ENCODE results near the gene KRT16.
"Not testable (repeated sequence)": the region's sequence is repeated elsewhere in the genome, so short reads cannot be mapped to it uniquely, and the experiment has no call there.

KRT16 gene

GRCh38 chr17:41615454-41615853 is 2.9 kb upstream of the KRT16 start:
- no peaks in the 10 kb centered on the region for H3K36me3 ChIP-seq (replicated peaks; ENCODE audit: insufficient read depth, low read length)
- no peak for TF ChIP-seq EZH2phosphoT487 (IDR thresholded peaks at IDR 0.05; ENCODE audit: low read length)
- no peak for TF ChIP-seq EZH2 (optimal IDR thresholded peaks at IDR 0.05; ENCODE audit: low read depth, low read length)
- no peak for TF ChIP-seq CTCF (IDR thresholded peaks at IDR 0.05; ENCODE audit: low read length)
- H3K27me3 ChIP-seq (replicated peaks; ENCODE audit: insufficient read depth, low read length) = peaks cover 51% of the 10 kb centered on the region
- H3K4me3 ChIP-seq (ENCODE audit: low read length) = no peak overlapping the region
- H3K9me3 ChIP-seq (replicated peaks; ENCODE audit: insufficient read depth, low read length) = no peaks in the 10 kb centered on the region
- DNase-seq = no peak
- no peak overlapping the region for H2AFZ ChIP-seq (ENCODE audit: low read length)
- H4K20me1 ChIP-seq (ENCODE audit: insufficient read depth, low read length) = no peaks in the 10 kb centered on the region
- H3K79me2 ChIP-seq (ENCODE audit: low read length) = no peaks in the 10 kb centered on the region
- H3F3A ChIP-seq (ENCODE audit: insufficient read depth, low read length) = no peaks in the 10 kb centered on the region
- H3K4me2 ChIP-seq (ENCODE audit: low read depth, low read length) = no peak overlapping the region
- H3K4me1 ChIP-seq (ENCODE audit: low read length) = no peaks in the 10 kb centered on the region
- no peak overlapping the region for H3K27ac ChIP-seq (ENCODE audit: low read length)
- H3K9me2 ChIP-seq (replicated peaks; ENCODE audit: insufficient read depth, low read length) = no peaks in the 10 kb centered on the region
- H3K9ac ChIP-seq (ENCODE audit: low read length) = no peak overlapping the region

- H3K9me2 ChIP-seq (replicated peaks; ENCODE audit: insufficient read depth, low read length); H4K20me1 ChIP-seq (ENCODE audit: insufficient read depth, low read length); DNase-seq; H2AFZ ChIP-seq (ENCODE audit: low read length); H3F3A ChIP-seq (ENCODE audit: insufficient read depth, low read length); H3K9me3 ChIP-seq (replicated peaks; ENCODE audit: insufficient read depth, low read length); H3K4me2 ChIP-seq (ENCODE audit: low read depth, low read length); H3K9ac ChIP-seq (ENCODE audit: low read length); H3K27ac ChIP-seq (ENCODE audit: low read length); H3K36me3 ChIP-seq (replicated peaks; ENCODE audit: insufficient read depth, low read length); H3K4me3 ChIP-seq (ENCODE audit: low read length); H3K4me1 ChIP-seq (ENCODE audit: low read length); H3K79me2 ChIP-seq (ENCODE audit: low read length): not testable (repeated sequence)
- peaks cover 49% of the 10 kb centered on the region for H3K27me3 ChIP-seq (replicated peaks; ENCODE audit: insufficient read depth, low read length)
These were observed 2.2 kb upstream of the KRT16 start for GRCh38 chr17:41614767-41615166.

- Histone ChIP-seq H4K20me1 (ENCODE audit: insufficient read depth, low read length) (no peaks in the 10 kb centered on the region), H3K27ac (ENCODE audit: low read length) (no peak overlapping the region), H3K79me2 (ENCODE audit: low read length) (no peaks in the 10 kb centered on the region), H3K36me3 (replicated peaks; ENCODE audit: insufficient read depth, low read length) (no peaks in the 10 kb centered on the region), H3K9me2 (replicated peaks; ENCODE audit: insufficient read depth, low read length) (no peaks in the 10 kb centered on the region), H3K9ac (ENCODE audit: low read length) (no peak overlapping the region), H3K9me3 (replicated peaks; ENCODE audit: insufficient read depth, low read length) (no peaks in the 10 kb centered on the region), H3K4me3 (ENCODE audit: low read length) (no peak overlapping the region), H3K4me1 (ENCODE audit: low read length) (no peaks in the 10 kb centered on the region), H3F3A (ENCODE audit: insufficient read depth, low read length) (no peaks in the 10 kb centered on the region), H3K27me3 (replicated peaks; ENCODE audit: insufficient read depth, low read length) (peaks cover 45% of the 10 kb centered on the region), H2AFZ (ENCODE audit: low read length) (no peak overlapping the region), H3K4me2 (ENCODE audit: low read depth, low read length) (no peak overlapping the region)
- DNase-seq = no peak
- no peak for TF ChIP-seq EZH2 (optimal IDR thresholded peaks at IDR 0.05; ENCODE audit: low read depth, low read length)
- TF ChIP-seq CTCF (IDR thresholded peaks at IDR 0.05; ENCODE audit: low read length) = no peak
- TF ChIP-seq EZH2phosphoT487 (IDR thresholded peaks at IDR 0.05; ENCODE audit: low read length) = no peak
These were observed 1.5 kb upstream of the KRT16 start for GRCh38 chr17:41614098-41614497.

GRCh38 chr17:41613277-41614082 is 913 bp upstream of the KRT16 start:
- H3K4me2 ChIP-seq (ENCODE audit: low read depth, low read length) = no peak overlapping the region
- no peak overlapping the region for H2AFZ ChIP-seq (ENCODE audit: low read length)

More at GRCh38 chr17:41613277-41614082, 913 bp upstream of the KRT16 start:
- Histone ChIP-seq H3K79me2 (ENCODE audit: low read length) (no peaks in the 10 kb centered on the region), H3K27me3 (replicated peaks; ENCODE audit: insufficient read depth, low read length) (peaks cover 43% of the 10 kb centered on the region), H3K9me3 (replicated peaks; ENCODE audit: insufficient read depth, low read length) (no peaks in the 10 kb centered on the region), H3F3A (ENCODE audit: insufficient read depth, low read length) (no peaks in the 10 kb centered on the region), H3K36me3 (replicated peaks; ENCODE audit: insufficient read depth, low read length) (no peaks in the 10 kb centered on the region), H4K20me1 (ENCODE audit: insufficient read depth, low read length) (no peaks in the 10 kb centered on the region), H3K9me2 (replicated peaks; ENCODE audit: insufficient read depth, low read length) (no peaks in the 10 kb centered on the region), H3K4me3 (ENCODE audit: low read length) (no peak overlapping the region), H3K4me1 (ENCODE audit: low read length) (no peaks in the 10 kb centered on the region), H3K9ac (ENCODE audit: low read length) (no peak overlapping the region), H3K27ac (ENCODE audit: low read length) (no peak overlapping the region)
- DNase-seq = no peak
- TF ChIP-seq EZH2phosphoT487 (IDR thresholded peaks at IDR 0.05; ENCODE audit: low read length) (no peak), CTCF (IDR thresholded peaks at IDR 0.05; ENCODE audit: low read length) (no peak), EZH2 (optimal IDR thresholded peaks at IDR 0.05; ENCODE audit: low read depth, low read length) (no peak)

Data from MM.1S (cell line).